ENCODE data around the gene OR1E2. TPM values are rescaled to one million over a fixed set of nuclear protein-coding genes. Genes with fewer than 3 reads are reported as not detected.
"Not testable (repeated sequence)": the region's sequence is repeated elsewhere in the genome, so short reads cannot be mapped to it uniquely, and the experiment has no call there.

The OR1E2 gene
- total RNA-seq, 3 donors from 2014 or later, result not detected

GRCh38 chr17:3447625-3448024 lies 14.0 kb upstream of the OR1E2 start:
- ATAC-seq, result peak; percentile 73
- DNase-seq, result peak in 1 of 3 donors; percentile 3
- intact Hi-C loops (cut with DNase I, micrococcal nuclease), result no loop called here
- Histone ChIP-seq H3K4me3 (no peak overlapping the region), H3K4me1 (ENCODE audit: low read depth) (peaks cover 11% of the 10 kb centered on the region), H3K9me3 (no peaks in the 10 kb centered on the region), H3K36me3 (ENCODE audit: low read depth) (no peaks in the 10 kb centered on the region)
- TF ChIP-seq, protein P1, sequence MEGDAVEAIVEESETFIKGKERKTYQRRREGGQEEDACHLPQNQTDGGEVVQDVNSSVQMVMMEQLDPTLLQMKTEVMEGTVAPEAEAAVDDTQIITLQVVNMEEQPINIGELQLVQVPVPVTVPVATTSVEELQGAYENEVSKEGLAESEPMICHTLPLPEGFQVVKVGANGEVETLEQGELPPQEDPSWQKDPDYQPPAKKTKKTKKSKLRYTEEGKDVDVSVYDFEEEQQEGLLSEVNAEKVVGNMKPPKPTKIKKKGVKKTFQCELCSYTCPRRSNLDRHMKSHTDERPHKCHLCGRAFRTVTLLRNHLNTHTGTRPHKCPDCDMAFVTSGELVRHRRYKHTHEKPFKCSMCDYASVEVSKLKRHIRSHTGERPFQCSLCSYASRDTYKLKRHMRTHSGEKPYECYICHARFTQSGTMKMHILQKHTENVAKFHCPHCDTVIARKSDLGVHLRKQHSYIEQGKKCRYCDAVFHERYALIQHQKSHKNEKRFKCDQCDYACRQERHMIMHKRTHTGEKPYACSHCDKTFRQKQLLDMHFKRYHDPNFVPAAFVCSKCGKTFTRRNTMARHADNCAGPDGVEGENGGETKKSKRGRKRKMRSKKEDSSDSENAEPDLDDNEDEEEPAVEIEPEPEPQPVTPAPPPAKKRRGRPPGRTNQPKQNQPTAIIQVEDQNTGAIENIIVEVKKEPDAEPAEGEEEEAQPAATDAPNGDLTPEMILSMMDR (IDR thresholded peaks at IDR 0.05), result no peak

GRCh38 chr17:3440451-3440850 lies 6.8 kb upstream of the OR1E2 start:
- intact Hi-C loops (cut with DNase I, micrococcal nuclease), result no loop called here
- ATAC-seq (no peak), DNase-seq (no peak)
- TF ChIP-seq, protein P1 (IDR thresholded peaks at IDR 0.05), result no peak
- no peaks in the 10 kb centered on the region for H3K36me3 ChIP-seq (ENCODE audit: low read depth)
- H3K4me1 ChIP-seq (ENCODE audit: low read depth), result no peaks in the 10 kb centered on the region
- H3K4me3 ChIP-seq, result no peak overlapping the region
- H3K9me3 ChIP-seq, result no peaks in the 10 kb centered on the region

DNA sequence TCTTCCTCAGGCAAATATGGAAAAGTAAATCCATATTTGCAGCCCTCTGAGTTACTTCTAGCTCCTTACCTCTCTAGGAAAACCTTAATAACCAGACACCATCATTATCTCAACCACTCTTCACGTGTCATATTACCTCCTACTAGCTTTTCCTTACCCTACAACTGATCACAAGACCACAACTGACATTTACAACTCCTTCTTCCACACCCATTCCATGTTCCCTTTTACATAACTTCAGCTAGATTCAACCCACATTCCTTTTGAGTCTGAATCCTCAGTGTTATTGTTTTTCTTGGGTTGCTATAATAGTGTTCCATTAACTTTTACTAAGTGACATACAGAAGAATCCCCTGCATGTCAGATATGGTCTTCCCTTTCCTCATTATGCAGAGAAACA lies 4.7 kb upstream of the OR1E2 start:
- no peak overlapping the region for H3K4me3 ChIP-seq
- no peak for DNase-seq
- no peak for ATAC-seq
- TF ChIP-seq, protein P1 (IDR thresholded peaks at IDR 0.05), result no peak
- H3K4me1 ChIP-seq (ENCODE audit: low read depth), result no peaks in the 10 kb centered on the region
- no peaks in the 10 kb centered on the region for H3K9me3 ChIP-seq
- no peaks in the 10 kb centered on the region for H3K36me3 ChIP-seq (ENCODE audit: low read depth)
- intact Hi-C loops (cut with DNase I, micrococcal nuclease), result no loop called here

DNA sequence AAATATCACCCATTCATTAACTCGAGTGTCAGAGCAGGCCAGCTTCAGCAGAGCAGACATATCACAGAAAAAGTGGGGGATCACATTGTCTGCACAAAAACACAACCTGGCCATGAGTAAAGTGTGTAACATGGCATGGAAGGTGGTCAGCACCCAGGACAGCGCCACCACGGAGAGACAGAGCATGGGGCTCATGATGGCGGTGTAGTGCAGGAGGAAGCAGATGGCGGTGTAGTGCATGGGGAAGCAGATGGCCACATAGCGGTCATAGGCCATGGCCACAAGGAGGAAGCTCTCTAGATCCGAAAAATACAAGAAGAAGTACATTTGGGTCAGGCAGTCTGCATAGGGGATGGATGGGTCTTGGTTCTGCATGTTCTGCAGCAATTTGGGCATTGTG lies 426 bp downstream of the OR1E2 start:
- H3K4me3 ChIP-seq; H3K9me3 ChIP-seq; H3K4me1 ChIP-seq (ENCODE audit: low read depth); H3K36me3 ChIP-seq (ENCODE audit: low read depth); intact Hi-C loops (cut with DNase I, micrococcal nuclease): not testable (repeated sequence)
- ATAC-seq (peak; percentile 36), DNase-seq (peak in 2 of 3 donors; percentile 30 to 36)

DNA sequence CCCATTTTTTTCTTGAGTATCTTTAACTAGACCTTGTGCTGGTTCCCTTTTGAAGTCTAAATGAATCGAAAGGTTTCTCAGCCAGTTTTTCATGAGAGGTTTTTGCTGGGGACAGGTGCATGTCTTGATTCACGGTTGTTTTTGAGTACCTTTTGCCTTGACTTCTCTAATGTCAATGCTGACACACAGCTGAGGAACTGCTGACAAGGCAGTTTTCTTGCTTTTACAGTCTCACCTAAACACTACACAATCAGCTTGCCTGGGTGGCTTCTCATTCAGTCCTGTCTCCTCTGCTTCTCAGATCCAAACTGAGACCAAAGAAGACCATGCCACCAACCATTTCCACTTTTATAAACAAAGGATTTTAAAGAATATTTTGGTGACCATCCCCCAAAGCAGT lies 15.4 kb downstream of the OR1E2 start:
- no peak for ATAC-seq
- DNase-seq, result no peak
- no peaks in the 10 kb centered on the region for H3K9me3 ChIP-seq
- H3K36me3 ChIP-seq (ENCODE audit: low read depth), result no peaks in the 10 kb centered on the region
- TF ChIP-seq, protein P1 (IDR thresholded peaks at IDR 0.05), result no peak
- no peak overlapping the region for H3K4me3 ChIP-seq
- intact Hi-C loops (cut with DNase I, micrococcal nuclease), result no loop called here
- H3K4me1 ChIP-seq (ENCODE audit: low read depth), result no peaks in the 10 kb centered on the region

GRCh38 chr17:3415610-3416009 lies 18.0 kb downstream of the OR1E2 start:
- no peaks in the 10 kb centered on the region for H3K4me1 ChIP-seq (ENCODE audit: low read depth)
- DNase-seq (no peak), ATAC-seq (no peak)
- TF ChIP-seq, protein P1 (IDR thresholded peaks at IDR 0.05), result no peak
- H3K9me3 ChIP-seq, result no peaks in the 10 kb centered on the region
- no peak overlapping the region for H3K4me3 ChIP-seq
- no peaks in the 10 kb centered on the region for H3K36me3 ChIP-seq (ENCODE audit: low read depth)
- intact Hi-C loops (cut with DNase I, micrococcal nuclease), result no loop called here

GRCh38 chr17:3412216-3412615 lies 21.4 kb downstream of the OR1E2 start:
- ATAC-seq; H3K4me1 ChIP-seq (ENCODE audit: low read depth); H3K36me3 ChIP-seq (ENCODE audit: low read depth); intact Hi-C loops (cut with DNase I, micrococcal nuclease); H3K9me3 ChIP-seq; DNase-seq; H3K4me3 ChIP-seq: not testable (repeated sequence)
